RWPE1 (cell line): ENCODE results near the gene LCN6.

Experiments
- CTCF ChIA-PET: fragments of 350-600 bp; sonication (Branson Sonifier 250); formaldehyde crosslinking; extraction: SDS; loops from one replicate; lab custom pipeline; 2021; lab: Yijun Ruan, JAX
- POLR2A ChIA-PET: fragments of 400-600 bp; formaldehyde crosslinking; extraction: SDS; loops from one replicate; lab custom pipeline; 2020; ENCODE audit warnings: antibody characterized with exemption; ENCODE audit not compliant: low non-redundant PET; lab: Yijun Ruan, JAX
- DNase-seq: peaks from one replicate; pipeline ENCODE4 v3.0.0; 2012; ENCODE audit warnings: low spot score
- H3K27ac ChIP-seq: fragments of 450-650 bp; 2 replicates; pipeline ENCODE4 v1.5.1; 2017
- CTCF ChIP-seq: fragments of 450-650 bp; conservative IDR thresholded peaks from 2 replicates; pipeline ENCODE4 v1.5.1; 2017; ENCODE audit warnings: low read depth, mild to moderate bottlenecking

LCN6 gene

GRCh38 chr9:136723362-136723976 lies 24.9 kb downstream of the LCN6 start:
- ChIA-PET CTCF (interaction anchor here (0.6 to 5.1 kb wide), 3 partner anchors 10 to 147 kb away, joined by 3 to 25 read pairs (median 4); no protein-coding TSS in a partner anchor), POLR2A (interaction anchor here (0.9 kb wide), 1 partner anchor 9 kb away, joined by 3 read pairs; no protein-coding TSS in a partner anchor)
- peak overlapping the region; percentile 93 for H3K27ac ChIP-seq
- TF ChIP-seq CTCF = no peak
- no peak for DNase-seq

GRCh38 chr9:136722969-136723356 lies 25.4 kb downstream of the LCN6 start:
- DNase-seq = no peak
- no peak for TF ChIP-seq CTCF
- CTCF ChIA-PET = interaction anchor here (1.4 to 5.1 kb wide), 3 partner anchors 28 to 55 kb away, joined by 3 to 25 read pairs (median 22); no protein-coding TSS in a partner anchor
- POLR2A ChIA-PET = interaction anchor here (0.9 kb wide), 1 partner anchor 9 kb away, joined by 3 read pairs; no protein-coding TSS in a partner anchor
- peak overlapping the region; percentile 93 for H3K27ac ChIP-seq

DNA sequence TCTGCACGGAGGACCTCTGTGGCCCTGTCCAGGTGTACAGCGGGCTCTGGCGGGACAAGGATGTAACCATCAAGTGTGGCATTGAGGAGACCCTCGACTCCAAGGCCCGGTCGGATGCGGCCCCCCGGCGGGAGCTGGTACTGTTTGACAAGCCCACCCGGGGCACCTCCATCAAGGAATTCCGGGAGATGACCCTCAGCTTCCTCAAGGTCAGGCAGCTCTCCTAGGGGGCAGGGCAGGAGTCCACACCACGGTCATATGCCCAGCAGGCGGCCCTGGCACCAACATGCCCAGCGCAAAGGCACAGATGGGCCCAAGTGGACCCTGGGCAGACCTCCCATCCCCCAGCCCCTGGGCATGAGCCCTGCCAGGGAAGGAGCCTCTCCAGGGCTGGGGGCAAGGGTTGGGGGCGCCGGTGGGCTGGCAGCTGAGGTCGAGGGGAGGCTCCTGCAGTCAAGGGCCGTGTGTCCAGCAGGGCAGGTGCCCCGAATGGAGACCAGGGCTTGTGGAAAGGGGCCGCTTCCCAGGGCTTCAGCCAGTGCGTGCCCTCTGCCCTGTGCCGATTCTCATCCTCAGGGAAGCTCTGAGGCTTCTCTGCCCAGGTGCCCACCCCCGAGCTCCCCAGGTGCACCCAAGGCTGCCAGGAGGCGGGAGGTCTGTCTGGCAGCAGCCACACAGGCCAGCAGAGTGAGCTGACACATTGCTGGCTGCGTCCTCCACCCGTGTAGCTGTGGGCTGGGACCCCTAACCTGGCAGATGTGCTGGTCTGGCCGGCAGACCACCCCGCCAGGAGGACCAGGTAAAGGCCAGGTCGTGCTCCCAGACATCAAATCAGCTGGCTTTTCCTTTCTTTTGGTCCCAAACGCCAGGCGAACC lies 26.0 kb downstream of the LCN6 start:
- POLR2A ChIA-PET = no interaction called here
- CTCF ChIA-PET = interaction anchor here (0.8 to 5.1 kb wide), 5 partner anchors 9 to 237 kb away, joined by 3 to 25 read pairs (median 3); no protein-coding TSS in a partner anchor
- no peak for TF ChIP-seq CTCF
- DNase-seq = no peak
- peak overlapping the region; percentile 93 for H3K27ac ChIP-seq

- POLR2A ChIA-PET = interaction anchor here (0.5 to 1.2 kb wide), 2 partner anchors 35 to 1244 kb away, joined by 3 read pairs; partner anchors contain the start of gene AGPAT2
- CTCF ChIA-PET = interaction anchor here (0.7 to 5.1 kb wide), 10 partner anchors 8 to 236 kb away, joined by 3 to 25 read pairs (median 4); no protein-coding TSS in a partner anchor
- peak overlapping the region; percentile 93 for H3K27ac ChIP-seq
- DNase-seq = peak; percentile 99
- TF ChIP-seq CTCF = no peak
Measured at GRCh38 chr9:136721339-136722092, 26.8 kb downstream of the LCN6 start.

- no peak for TF ChIP-seq CTCF
- DNase-seq = no peak
- peak overlapping the region; percentile 93 for H3K27ac ChIP-seq
- ChIA-PET POLR2A (interaction anchor here (0.5 to 1.2 kb wide), 2 partner anchors 34 to 1244 kb away, joined by 3 read pairs; partner anchors contain the start of gene AGPAT2), CTCF (interaction anchor here (0.9 to 5.1 kb wide), 6 partner anchors 16 to 77 kb away, joined by 3 to 25 read pairs (median 7); no protein-coding TSS in a partner anchor)
Measured at GRCh38 chr9:136720898-136721338, 27.4 kb downstream of the LCN6 start.
